H1 (cell line): ENCODE results near the gene CADM2. TPM values are rescaled to one million over a fixed set of nuclear protein-coding genes. Genes with fewer than 3 reads are reported as not detected.

Source experiments
- CTCF ChIA-PET: fragments of 300-600 bp; sonication (Branson Sonifier 250); formaldehyde crosslinking; loops from one replicate; lab custom pipeline; 2021; ENCODE audit not compliant: partially characterized antibody; lab: Charles Lee
- POLR2A ChIA-PET: fragments of 300-600 bp; sonication (Branson Sonifier 250); formaldehyde crosslinking; loops from one replicate; lab custom pipeline; 2021; ENCODE audit warnings: inconsistent platforms; ENCODE audit not compliant: partially characterized antibody; lab: Charles Lee
- DNase-seq, 2 experiments: peaks; one replicate each; pipeline versions ENCODE4 v3.0.0 to v3.0.0-alpha.2; 2010 to 2022; ENCODE audit warnings: low spot score in 2 of 2, low read depth in 1 of 2, mixed read lengths in 1 of 2
- FAIRE-seq: peaks from 2 replicates; lab custom pipeline; 2011; peaks lifted over from hg19 to GRCh38; lab: Jason Lieb, UNC
- H2AFZ ChIP-seq: 2 replicates; pipeline ENCODE4 v1.8.1; 2012; ENCODE audit warnings: low read length, inconsistent platforms
- H2AK5ac ChIP-seq: 2 replicates; pipeline ENCODE4 v1.6.1; 2013; ENCODE audit warnings: low read depth, low read length
- H2BK120ac ChIP-seq: replicated peaks from 2 replicates; pipeline ENCODE3; 2013; ENCODE audit warnings: low read depth, low read length, inconsistent platforms
- H2BK12ac ChIP-seq: 2 replicates; pipeline ENCODE4 v1.6.1; 2013; ENCODE audit warnings: low read depth, low read length
- H2BK15ac ChIP-seq: 2 replicates; pipeline ENCODE4 v1.6.1; 2013; ENCODE audit warnings: low read length
- H2BK20ac ChIP-seq: 2 replicates; pipeline ENCODE4 v1.6.1; 2013; ENCODE audit warnings: low read length
- H2BK5ac ChIP-seq: 2 replicates; pipeline ENCODE4 v1.6.1; 2013; ENCODE audit warnings: low read depth, low read length
- H3K14ac ChIP-seq: 2 replicates; pipeline ENCODE4 v1.6.1; 2013; ENCODE audit warnings: inconsistent platforms; ENCODE audit not compliant: insufficient read length
- H3K18ac ChIP-seq: 2 replicates; pipeline ENCODE4 v1.6.1; 2013; ENCODE audit warnings: low read length; ENCODE audit errors: extremely low read depth
- H3K23ac ChIP-seq: 2 replicates; pipeline ENCODE4 v1.6.1; 2013; ENCODE audit warnings: inconsistent platforms; ENCODE audit not compliant: insufficient read length
- H3K23me2 ChIP-seq: 2 replicates; pipeline ENCODE4 v1.6.1; 2013; ENCODE audit warnings: low read depth, low read length
- H3K27ac ChIP-seq: 2 replicates; pipeline ENCODE4 v1.6.1; 2011; ENCODE audit warnings: low read depth, low read length, inconsistent platforms
- H3K27me3 ChIP-seq, 4 experiments: replicated peaks in 1 of 4; 1 replicate in 1 of 4; 2 replicates in 3 of 4; pipeline versions ENCODE4 v1.6.1 to v1.8.1; 2011 to 2013; ENCODE audit warnings: low read length in 3 of 4, mild to moderate bottlenecking in 3 of 4, inconsistent platforms in 2 of 4, mixed read lengths in 2 of 4, moderate library complexity in 1 of 4; ENCODE audit not compliant: control insufficient read depth in 3 of 4, insufficient read depth in 3 of 4; ENCODE audit errors: extremely low read depth in 1 of 4
- H3K36me3 ChIP-seq, 4 experiments: 2 replicates each; pipeline versions ENCODE4 v1.6.1 to v1.8.1; 2011 to 2013; ENCODE audit warnings: mild to moderate bottlenecking in 4 of 4, low read length in 3 of 4, moderate library complexity in 2 of 4, control low read depth in 1 of 4, inconsistent platforms in 1 of 4; ENCODE audit not compliant: insufficient read depth in 4 of 4, control insufficient read depth in 2 of 4
- H3K4ac ChIP-seq: replicated peaks from 2 replicates; pipeline ENCODE3; 2013; ENCODE audit warnings: low read length, low read depth, mixed read lengths, inconsistent platforms; ENCODE audit not compliant: insufficient read length
- H3K4me1 ChIP-seq, 4 experiments: replicated peaks in 1 of 4; 1 replicate in 1 of 4; 2 replicates in 3 of 4; pipeline versions ENCODE4 v1.6.1 to v1.8.1; 2011 to 2013; ENCODE audit warnings: low read length in 3 of 4, inconsistent platforms in 2 of 4, mixed read lengths in 1 of 4; ENCODE audit not compliant: insufficient read depth in 4 of 4, control insufficient read depth in 3 of 4
- H3K4me2 ChIP-seq, 2 experiments: 2 replicates each; pipeline versions ENCODE4 v1.6.1 to v1.8.1; 2011 to 2013; ENCODE audit warnings: low read depth in 2 of 2, low read length in 2 of 2, control low read depth in 1 of 2, inconsistent platforms in 1 of 2, mild to moderate bottlenecking in 1 of 2; ENCODE audit not compliant: insufficient read depth in 1 of 2
- H3K4me3 ChIP-seq, 4 experiments: fragments of 200-600, 300-600 bp in 1 of 4; sonication (generic), shearing (Covaris generic), sonication (Bioruptor Twin) in 1 of 4; 2 replicates each; pipeline versions ENCODE4 v1.5.1 to v1.8.1; 2011 to 2016; ENCODE audit warnings: low read length in 4 of 4, low read depth in 3 of 4, control low read depth in 2 of 4, inconsistent platforms in 2 of 4, mild to moderate bottlenecking in 2 of 4, mixed read lengths in 1 of 4, moderate library complexity in 1 of 4; ENCODE audit not compliant: insufficient read depth in 2 of 4; ENCODE audit errors: extremely low read depth in 1 of 4
- H3K56ac ChIP-seq: replicated peaks from 2 replicates; pipeline ENCODE3; 2013; ENCODE audit warnings: low read depth, mild to moderate bottlenecking, mixed read lengths, low read length, inconsistent platforms; ENCODE audit not compliant: insufficient read length
- H3K79me1 ChIP-seq: 2 replicates; pipeline ENCODE4 v1.6.1; 2013; ENCODE audit warnings: low read depth, low read length, control low read depth
- H3K79me2 ChIP-seq, 2 experiments: 2 replicates each; pipeline versions ENCODE4 v1.6.1 to v1.8.1; 2012 to 2013; ENCODE audit warnings: low read length in 2 of 2, mild to moderate bottlenecking in 2 of 2, inconsistent platforms in 1 of 2; ENCODE audit not compliant: insufficient read depth in 2 of 2, control insufficient read depth in 1 of 2
- H3K9ac ChIP-seq, 4 experiments: replicated peaks in 1 of 4; 1 replicate in 1 of 4; 2 replicates in 3 of 4; pipeline versions ENCODE4 v1.6.1 to v1.8.1; 2011 to 2013; ENCODE audit warnings: low read depth in 3 of 4, low read length in 3 of 4, control low read depth in 2 of 4, mild to moderate bottlenecking in 2 of 4, moderate library complexity in 2 of 4, inconsistent platforms in 1 of 4; ENCODE audit errors: extremely low read depth in 1 of 4
- H3K9me3 ChIP-seq, 2 experiments: 2 replicates each; pipeline versions ENCODE4 v1.6.1 to v1.8.1; 2012 to 2013; ENCODE audit warnings: mild to moderate bottlenecking in 2 of 2, moderate library complexity in 2 of 2, control low read depth in 1 of 2, inconsistent platforms in 1 of 2, low read depth in 1 of 2, low read length in 1 of 2, mixed read lengths in 1 of 2; ENCODE audit not compliant: insufficient read depth in 2 of 2
- H4K20me1 ChIP-seq, 2 experiments: replicated peaks in 1 of 2; 2 replicates each; pipeline versions ENCODE3 to v1.8.1; 2011 to 2013; ENCODE audit warnings: inconsistent platforms in 2 of 2, low read length in 2 of 2, mild to moderate bottlenecking in 1 of 2; ENCODE audit not compliant: insufficient read depth in 2 of 2, control insufficient read depth in 1 of 2
- H4K5ac ChIP-seq: 2 replicates; pipeline ENCODE4 v1.6.1; 2013; ENCODE audit warnings: low read length, low read depth, mixed read lengths, inconsistent platforms; ENCODE audit not compliant: insufficient read length
- H4K8ac ChIP-seq: 2 replicates; pipeline ENCODE4 v1.8.0; 2013; ENCODE audit warnings: mild to moderate bottlenecking, moderate library complexity, low read length, inconsistent platforms; ENCODE audit not compliant: insufficient read depth; ENCODE audit errors: extremely low read depth
- H4K91ac ChIP-seq: replicated peaks from 2 replicates; pipeline ENCODE3; 2013; ENCODE audit warnings: low read length, mixed read lengths, inconsistent platforms; ENCODE audit not compliant: insufficient read length
- CTBP2 ChIP-seq: IDR thresholded peaks from 2 replicates; pipeline ENCODE4 v1.7.0; 2011; ENCODE audit warnings: borderline replicate concordance, mild to moderate bottlenecking, moderate library complexity, mixed read lengths, low read length; ENCODE audit not compliant: insufficient read depth, insufficient read length
- JUN ChIP-seq: IDR thresholded peaks from 2 replicates; pipeline ENCODE4 v1.6.1; 2011; ENCODE audit warnings: low read depth, mild to moderate bottlenecking, improper control_type of control experiment, low read length
- NRF1 ChIP-seq: IDR thresholded peaks from 2 replicates; pipeline ENCODE4 v1.6.1; 2011; ENCODE audit warnings: mild to moderate bottlenecking, low read depth, low read length, improper control_type of control experiment
- PHF8 ChIP-seq: fragments of 200-600 bp; sonication (generic); conservative IDR thresholded peaks from 2 replicates; pipeline ENCODE4 v1.7.1; 2012; ENCODE audit warnings: low read depth, mild to moderate bottlenecking, inconsistent platforms, low read length, moderate library complexity
- RBBP5 ChIP-seq: IDR thresholded peaks from 2 replicates; pipeline ENCODE4 v1.7.1; 2012; ENCODE audit warnings: low read depth, mild to moderate bottlenecking, inconsistent platforms, low read length, moderate library complexity, borderline replicate concordance
- SP2 ChIP-seq: IDR thresholded peaks from 2 replicates; pipeline ENCODE4 v1.6.1; 2012; ENCODE audit warnings: mild to moderate bottlenecking, low read length, inconsistent platforms
- YY1 ChIP-seq: IDR thresholded peaks from 2 replicates; pipeline ENCODE4 v1.6.1; 2011; ENCODE audit warnings: low read depth, mild to moderate bottlenecking, low read length
- WGBS, 2 experiments: shearing (Covaris generic) in 1 of 2; methylation state at CpG; one replicate each; pipeline versions ENCODE4 v1.1.6 to v1.1.7; 2013 to 2015; ENCODE audit warnings: low lambda C conversion rate in 2 of 2, mixed read lengths in 2 of 2, inconsistent platforms in 1 of 2, low coverage in 1 of 2, missing lambda C conversion rate in 1 of 2; ENCODE audit not compliant: insufficient replicate concordance in 2 of 2, insufficient coverage in 1 of 2, insufficient read length in 1 of 2; ENCODE audit errors: extremely low coverage in 1 of 2, missing lambda C conversion rate in 1 of 2; 5-methylcytosine and 5-hydroxymethylcytosine counted together
- long read RNA-seq, 2 experiments: library from RNA in 1 of 2; library from capped mRNA in 1 of 2; stranded (forward); transcript quantifications; one replicate each; pipeline ENCODE4 v2.0.0, GENCODE V29; 2021; ENCODE audit warnings: inconsistent platforms in 1 of 2
- polyA minus RNA-seq, 3 experiments: library from RNA; depleted of rRNA, polyadenylated mRNA; stranded (reverse); fragments of >200 nt; gene quantifications; 1 replicate in 2 of 3; 2 replicates in 1 of 3; pipeline ENCODE4 v1.2.3, GENCODE V29; 2011
- polyA plus RNA-seq, 7 experiments: library from polyadenylated mRNA; depleted of rRNA in 3 of 7; stranded (reverse) in 5 of 7; unstranded in 2 of 7; fragments of >200 nt in 5 of 7; fragments of 200-250 nt in 2 of 7; gene quantifications; 1 replicate in 5 of 7; 2 replicates in 1 of 7; 4 replicates in 1 of 7; pipeline versions ENCODE4 v1.2.1 to v1.2.3, GENCODE V29; 2011 to 2013; ENCODE audit warnings: missing spikeins in 2 of 7, mixed read lengths in 2 of 7
- total RNA-seq: library from RNA; stranded (reverse); fragmentation: NEBNext Ultra II Directional; extraction: Animal tissue kit (Norgen Biotek cat#: 25700); gene quantifications from 2 replicates; pipeline ENCODE4 v1.2.1, GENCODE V29; 2021

Gene CADM2
- total RNA-seq (20.2 and 20.9 TPM in 2 replicates), polyA plus RNA-seq (2011; rRNA removed) (14.9 and 28.3 TPM in 2 replicates), polyA minus RNA-seq (2011; rRNA and poly(A)+ RNA removed) (29.8 and 31.0 TPM in 2 replicates)
- polyA plus RNA-seq (2011; cell fraction: cytosol; rRNA removed): 10.8 TPM
- polyA plus RNA-seq (2011; cell fraction: nucleus; rRNA removed): 98.6 TPM
- 10.7 to 15.9 TPM (median 13.4 TPM) in 4 replicates for polyA plus RNA-seq (2012, experiment 1 of 2)
- 4.8 TPM for polyA plus RNA-seq (2012, experiment 2 of 2)
- polyA plus RNA-seq (2013, experiment 1 of 2): 16.1 TPM
- 15.3 TPM for polyA plus RNA-seq (2013, experiment 2 of 2)
- 21.1 TPM for polyA minus RNA-seq (2011; cell fraction: cytosol; rRNA and poly(A)+ RNA removed)
- 304 TPM for polyA minus RNA-seq (2011; cell fraction: nucleus; rRNA and poly(A)+ RNA removed)
- long read RNA-seq, experiment 1, partial matches to known transcripts: 1 of 11 reads
- long read RNA-seq, experiment 1, other reads (novel, unspliced or antisense): 7 of 11 reads
- long read RNA-seq, experiment 2, partial matches to known transcripts: 0 of 6 reads
- long read RNA-seq, experiment 2, other reads (novel, unspliced or antisense): 6 of 6 reads

GRCh38 chr3:84958495-84959469, at the start of gene CADM2:
Gene CADM2 (plus strand): TSS chr3:84958989.
- no peak within 1 kb of the TSS for H3K23ac ChIP-seq
- no peak within 1 kb of the TSS for H2AK5ac ChIP-seq
- peak within 1 kb of the TSS; percentile 74 to 90 (median 76) for H3K9ac ChIP-seq
- H3K14ac ChIP-seq: no peak within 1 kb of the TSS
- H2BK120ac ChIP-seq: no peak within 1 kb of the TSS
- peak within 1 kb of the TSS; percentile 66 for H3K18ac ChIP-seq
- H3K79me2 ChIP-seq: peaks cover 0 to 40% of the 10 kb centered on the region in 2 experiments; a peak in 3 of 4 replicates
- peak within 1 kb of the TSS; percentile 64 for H4K8ac ChIP-seq
- peaks cover 0 to 3% of the 10 kb centered on the region in 2 experiments for H4K20me1 ChIP-seq
- peak; percentile 91 to 92 for DNase-seq
- H3K4me1 ChIP-seq: peaks cover 0 to 7% (median 5%) of the 10 kb centered on the region in 4 experiments; a peak in 4 of 7 replicates
- H3K36me3 ChIP-seq: no peaks in the 10 kb centered on the region
- no peaks in the 10 kb centered on the region for H3K9me3 ChIP-seq
- H2BK15ac ChIP-seq: 0 out of 2 replicates have a peak within 1 kb of the TSS, but pooled peaks have one; percentile 40
- no peak within 1 kb of the TSS for H3K4ac ChIP-seq
- no peak within 1 kb of the TSS for H2BK20ac ChIP-seq
- peaks cover 23% of the 10 kb centered on the region for H3K23me2 ChIP-seq
- no peaks in the 10 kb centered on the region; the same call in 1 of the 2 replicates for H3K79me1 ChIP-seq
- H3K4me2 ChIP-seq: peak within 1 kb of the TSS; percentile 95 to 98
- peak within 1 kb of the TSS; percentile 58; the same call in 1 of the 2 replicates for H2BK5ac ChIP-seq
- peak within 1 kb of the TSS; percentile 78; the same call in 1 of the 2 replicates for H3K27ac ChIP-seq
- ChIA-PET CTCF (interaction anchor here (1.3 to 3.7 kb wide), 3 partner anchors 16 to 346 kb away, joined by 3 to 13 read pairs (median 4); no protein-coding TSS in a partner anchor), POLR2A (interaction anchor here (0.5 to 1.9 kb wide), 7 partner anchors 9 to 93 kb away, joined by 3 to 6 read pairs (median 3); no protein-coding TSS in a partner anchor)
- peak within 1 kb of the TSS; percentile 90 for H2AFZ ChIP-seq
- WGBS, 2 experiments: 2% methylated on average over 37 of the region's 70 CpGs; no CpG with 5 or more reads in 1 of the 2 experiments
- H4K5ac ChIP-seq: peak within 1 kb of the TSS; percentile 84
- H3K27me3 ChIP-seq: no peaks in the 10 kb centered on the region
- H2BK12ac ChIP-seq: 0 out of 2 replicates have a peak within 1 kb of the TSS, but pooled peaks have one; percentile 78
- peak within 1 kb of the TSS; percentile 79 to 90 (median 85) for H3K4me3 ChIP-seq
- H4K91ac ChIP-seq: peak within 1 kb of the TSS; percentile 44
- peak; percentile 79 for FAIRE-seq
- peak within 1 kb of the TSS; percentile 81 for H3K56ac ChIP-seq
- TF ChIP-seq PHF8: peak; percentile 79
- peak; percentile 95 for TF ChIP-seq RBBP5
- no peak for TF ChIP-seq NRF1
- TF ChIP-seq YY1: peak; percentile 27; the same call in 1 of the 2 replicates
- TF ChIP-seq JUN: no peak
- peak; percentile 52; the same call in 1 of the 2 replicates for TF ChIP-seq SP2
- TF ChIP-seq CTBP2: no peak
